Stimulated activated effector memory CD8-positive, alpha-beta T cell treated with anti-CD3 and anti-CD28 coated beads, Interleukin-12 subunit alpha, Interleukin-12 subunit beta, amount 100 ng/mL, for 72 hours (primary cell): ENCODE results near the gene BHMT2.

Experiments used
- ATAC-seq: fragments of 150-1000 bp; cut with Tn5 transposase; 2 replicates; pipeline ENCODE4 v1.10.0; 2021
- DNase-seq, 2 donors: peaks; one replicate each; pipeline ENCODE4 v3.0.0; 2021 to 2022; ENCODE audit warnings: low spot score in 2 of 2
- H3K27ac Mint-ChIP-seq: one replicate; pipeline ENCODE4 v1.8.0; 2022; ENCODE audit warnings: mild to moderate bottlenecking, mixed read lengths
- H3K36me3 Mint-ChIP-seq: one replicate; pipeline ENCODE4 v1.8.0; 2022; ENCODE audit warnings: mild to moderate bottlenecking, mixed read lengths
- H3K4me1 Mint-ChIP-seq: one replicate; pipeline ENCODE4 v1.8.0; 2022; ENCODE audit warnings: mixed read lengths
- H3K4me3 Mint-ChIP-seq: one replicate; pipeline ENCODE4 v1.8.0; 2022; ENCODE audit warnings: mild to moderate bottlenecking, mixed read lengths
- H3K9me3 Mint-ChIP-seq: one replicate; pipeline ENCODE4 v1.8.0; 2022; ENCODE audit warnings: mixed read lengths

BHMT2 gene

GRCh38 chr5:79047199-79047598, 22.4 kb upstream of the BHMT2 start:
- DNase-seq (no peak), ATAC-seq (no peak)
- Mint-ChIP-seq H3K36me3 (no peaks in the 10 kb centered on the region), H3K4me1 (no peaks in the 10 kb centered on the region), H3K4me3 (no peak overlapping the region), H3K9me3 (no peaks in the 10 kb centered on the region), H3K27ac (no peak overlapping the region)

DNA sequence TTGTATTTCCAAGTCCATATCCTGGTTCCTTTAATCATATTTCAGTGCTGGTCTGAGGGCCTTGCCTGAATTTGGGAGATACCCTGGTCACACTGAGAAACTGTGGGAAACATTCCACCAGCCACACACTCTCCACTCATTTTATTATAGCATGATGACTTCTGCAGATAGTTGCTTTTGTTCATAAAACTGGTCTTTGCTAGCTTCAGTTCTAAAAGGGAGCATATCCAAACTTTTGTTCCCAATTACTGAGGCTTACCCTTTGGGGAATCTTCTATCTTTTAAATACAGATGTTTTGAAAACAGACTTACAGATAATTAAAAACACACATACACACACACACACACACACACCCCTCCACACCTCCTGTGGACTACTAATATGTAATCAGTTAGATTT, 21.1 kb upstream of the BHMT2 start:
- Mint-ChIP-seq H3K4me1 (no peaks in the 10 kb centered on the region), H3K36me3 (no peaks in the 10 kb centered on the region), H3K27ac (no peak overlapping the region), H3K9me3 (no peaks in the 10 kb centered on the region), H3K4me3 (no peak overlapping the region)
- ATAC-seq, result no peak
- no peak for DNase-seq

DNA sequence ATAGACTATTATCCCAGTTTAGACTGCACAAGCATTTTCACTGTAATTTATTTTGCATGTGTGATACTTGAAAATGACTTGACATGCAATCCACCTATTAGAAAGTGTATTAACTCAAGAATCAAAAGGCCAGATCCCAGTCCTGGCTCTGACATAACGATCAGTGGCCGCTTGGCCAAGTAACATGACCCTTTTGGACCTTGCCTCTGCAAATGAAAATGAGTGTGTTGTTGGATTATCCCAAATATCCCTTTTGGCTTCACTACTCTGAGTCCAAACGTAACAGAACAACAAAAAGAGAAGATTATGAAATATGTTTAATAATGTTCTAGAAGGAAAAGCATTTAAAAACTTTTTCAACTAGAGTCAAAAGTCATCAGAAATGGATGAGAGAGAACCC, 19.1 kb upstream of the BHMT2 start:
- ATAC-seq (no peak), DNase-seq (no peak)

DNA sequence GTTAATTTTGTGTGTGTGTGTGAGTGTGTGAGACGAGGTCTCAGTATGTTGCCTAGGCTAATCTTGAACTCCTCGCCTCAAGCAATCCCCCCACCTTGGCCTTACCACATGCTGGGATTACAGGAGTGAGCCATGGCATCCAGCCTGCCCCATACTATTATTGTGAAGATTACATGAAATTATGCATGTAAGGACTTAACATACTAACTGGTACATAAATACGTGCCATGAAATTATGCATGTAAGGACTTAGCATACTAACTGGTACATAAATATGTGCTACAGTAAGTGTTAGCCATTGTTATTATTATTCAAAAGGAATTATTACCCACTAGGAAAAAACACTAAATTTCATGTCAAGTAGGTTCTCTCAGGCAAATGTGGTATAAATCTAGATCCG, 16.2 kb upstream of the BHMT2 start:
- H3K4me3 Mint-ChIP-seq, result no peak overlapping the region
- DNase-seq (no peak), ATAC-seq (no peak)
- H3K4me1 Mint-ChIP-seq, result no peaks in the 10 kb centered on the region
- no peak overlapping the region for H3K27ac Mint-ChIP-seq
- H3K36me3 Mint-ChIP-seq, result no peaks in the 10 kb centered on the region
- H3K9me3 Mint-ChIP-seq, result no peaks in the 10 kb centered on the region

More for the DNA sequence above, 19.1 kb upstream of the BHMT2 start:
- Mint-ChIP-seq H3K4me1 (no peaks in the 10 kb centered on the region), H3K27ac (no peak overlapping the region), H3K4me3 (no peak overlapping the region), H3K9me3 (no peaks in the 10 kb centered on the region), H3K36me3 (no peaks in the 10 kb centered on the region)

DNA sequence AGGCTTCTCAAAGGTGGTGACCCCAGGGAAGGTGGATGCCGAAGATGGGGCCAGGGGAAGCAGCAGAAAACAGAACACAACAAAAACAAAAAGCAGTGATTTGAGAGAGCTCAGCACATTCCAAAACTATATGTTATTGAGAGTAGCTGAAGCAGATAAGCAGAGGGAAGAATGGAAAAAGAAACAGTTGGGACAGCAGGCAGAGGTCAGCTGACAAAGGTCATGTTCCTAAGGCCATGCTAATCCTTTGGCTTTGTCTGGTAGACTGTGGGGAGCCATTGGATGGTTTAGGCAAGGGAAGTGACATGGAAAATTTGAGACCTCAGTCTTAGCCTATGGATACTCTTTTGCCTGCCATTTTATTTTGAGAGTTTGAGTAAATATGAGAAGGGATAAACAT, 14.6 kb upstream of the BHMT2 start:
- Mint-ChIP-seq H3K4me1 (no peaks in the 10 kb centered on the region), H3K36me3 (no peaks in the 10 kb centered on the region), H3K27ac (no peak overlapping the region), H3K4me3 (no peak overlapping the region), H3K9me3 (no peaks in the 10 kb centered on the region)
- ATAC-seq (no peak), DNase-seq (no peak)

- H3K4me1 Mint-ChIP-seq, result no peaks in the 10 kb centered on the region
- DNase-seq (no peak), ATAC-seq (no peak)
- H3K36me3 Mint-ChIP-seq, result no peaks in the 10 kb centered on the region
- no peak overlapping the region for H3K27ac Mint-ChIP-seq
- H3K4me3 Mint-ChIP-seq, result no peak overlapping the region
- H3K9me3 Mint-ChIP-seq, result no peaks in the 10 kb centered on the region
Observed at GRCh38 chr5:79056847-79057246, 12.7 kb upstream of the BHMT2 start.

DNA sequence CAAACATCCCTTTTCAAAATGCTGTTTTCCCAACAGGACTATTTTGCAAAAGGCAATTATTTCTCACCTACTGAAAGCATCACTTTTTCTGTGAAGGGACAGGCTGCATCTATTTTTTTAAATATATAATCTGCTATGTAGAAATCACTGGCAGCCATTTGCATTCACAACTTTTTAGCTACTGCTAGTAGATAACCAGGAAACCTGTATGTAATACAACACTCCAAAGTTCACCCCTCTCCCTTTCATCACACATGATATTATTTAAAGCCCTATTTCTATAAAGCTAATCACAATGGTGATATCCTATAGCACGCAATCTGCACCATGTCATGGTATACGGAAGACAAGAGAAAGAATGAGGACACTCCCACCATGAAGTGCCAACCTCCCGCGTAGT, 9.9 kb upstream of the BHMT2 start:
- H3K36me3 Mint-ChIP-seq, result no peaks in the 10 kb centered on the region
- H3K9me3 Mint-ChIP-seq, result no peaks in the 10 kb centered on the region
- DNase-seq (no peak), ATAC-seq (no peak)
- no peak overlapping the region for H3K4me3 Mint-ChIP-seq
- H3K27ac Mint-ChIP-seq, result no peak overlapping the region
- no peaks in the 10 kb centered on the region for H3K4me1 Mint-ChIP-seq

GRCh38 chr5:79062436-79062835, 7.1 kb upstream of the BHMT2 start:
- H3K9me3 Mint-ChIP-seq, result no peaks in the 10 kb centered on the region
- no peak for DNase-seq

DNA sequence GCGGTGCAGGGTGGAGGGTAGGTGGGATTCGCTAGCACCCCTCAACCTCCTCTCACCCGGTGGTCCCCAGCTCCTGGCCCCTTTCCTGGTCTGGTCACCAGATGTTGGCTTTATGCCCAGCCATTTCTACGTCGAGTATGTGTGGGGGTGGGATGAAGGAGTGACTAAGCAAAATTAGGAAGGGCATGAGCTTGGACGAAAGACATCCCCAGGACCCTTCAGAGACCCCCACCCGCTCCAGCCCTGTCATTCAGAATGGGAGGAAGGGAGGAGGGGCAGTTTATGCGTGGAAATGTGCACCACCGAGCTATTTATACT, 742 bp downstream of the BHMT2 start:
- no peak overlapping the region for H3K27ac Mint-ChIP-seq
- H3K4me3 Mint-ChIP-seq, result no peak overlapping the region
- no peak for DNase-seq
- no peaks in the 10 kb centered on the region for H3K9me3 Mint-ChIP-seq
- no peaks in the 10 kb centered on the region for H3K36me3 Mint-ChIP-seq
- no peak for ATAC-seq
- H3K4me1 Mint-ChIP-seq, result no peaks in the 10 kb centered on the region

More at GRCh38 chr5:79062436-79062835, 7.1 kb upstream of the BHMT2 start:
- no peak overlapping the region for H3K27ac Mint-ChIP-seq
- ATAC-seq, result no peak
- no peaks in the 10 kb centered on the region for H3K36me3 Mint-ChIP-seq
- no peaks in the 10 kb centered on the region for H3K4me1 Mint-ChIP-seq
- no peak overlapping the region for H3K4me3 Mint-ChIP-seq

DNA sequence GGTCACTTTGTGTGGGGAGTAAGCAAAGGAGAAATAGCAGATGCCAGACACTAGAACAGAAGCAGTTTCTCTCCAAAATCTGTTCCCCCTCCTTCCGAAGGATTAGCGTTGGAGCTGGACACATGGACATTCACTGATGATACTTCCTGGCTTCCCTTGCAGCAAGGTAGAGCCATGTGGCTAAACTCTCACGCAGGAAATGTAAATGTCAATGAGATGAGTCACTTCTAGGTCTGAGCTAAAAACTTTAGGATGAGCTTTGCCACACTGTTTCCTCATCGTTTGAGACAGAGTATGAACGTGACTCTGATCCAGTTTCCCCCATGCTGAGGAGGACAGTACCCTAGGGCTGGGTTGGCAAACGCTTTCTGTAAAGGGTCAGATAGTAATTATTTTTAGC, 5.1 kb downstream of the BHMT2 start:
- H3K4me3 Mint-ChIP-seq, result no peak overlapping the region
- H3K27ac Mint-ChIP-seq, result no peak overlapping the region
- H3K4me1 Mint-ChIP-seq, result peaks cover 7% of the 10 kb centered on the region
- H3K36me3 Mint-ChIP-seq, result no peaks in the 10 kb centered on the region
- no peak for DNase-seq
- ATAC-seq, result peak; percentile 51
- H3K9me3 Mint-ChIP-seq, result no peaks in the 10 kb centered on the region

DNA sequence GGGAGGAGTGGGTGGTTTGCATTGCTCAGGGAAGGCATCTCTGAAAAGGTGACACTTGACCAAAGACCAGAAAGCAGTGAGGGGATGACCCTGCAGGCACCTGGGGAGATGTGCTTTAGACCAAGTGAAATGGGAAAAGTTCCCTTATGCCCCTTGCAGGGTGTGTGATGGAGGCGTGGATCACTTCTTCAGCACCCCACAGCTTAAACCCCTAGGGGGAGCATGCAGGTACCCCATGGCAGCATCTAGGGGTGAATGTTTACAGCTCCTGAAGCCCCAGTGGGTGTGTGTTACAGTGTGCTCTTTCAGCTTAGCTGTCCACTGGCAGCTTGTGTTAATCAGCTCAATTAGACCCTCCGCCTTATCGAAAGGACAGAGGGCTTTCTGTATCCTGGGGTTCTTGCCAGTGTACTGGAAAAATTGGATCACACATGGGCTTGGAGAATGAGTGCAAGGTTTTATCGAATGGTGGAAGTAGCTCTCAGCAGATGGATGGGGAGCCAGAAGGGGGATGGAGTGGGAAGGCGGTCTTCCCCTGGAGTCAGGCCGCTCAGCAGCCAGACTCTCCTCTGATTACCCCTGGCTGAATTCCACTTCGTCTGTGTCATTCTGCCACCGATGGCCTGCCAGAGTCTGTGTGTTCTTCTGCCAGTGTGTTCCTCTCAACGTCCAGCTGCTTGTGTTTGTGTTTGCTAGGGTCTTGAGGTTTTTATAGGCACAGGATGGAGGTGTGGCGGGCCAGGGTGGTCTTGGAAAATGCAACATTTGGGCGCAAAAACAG, 6.3 kb downstream of the BHMT2 start:
- no peak for DNase-seq
- Mint-ChIP-seq H3K9me3 (no peaks in the 10 kb centered on the region), H3K4me3 (no peak overlapping the region), H3K36me3 (no peaks in the 10 kb centered on the region), H3K4me1 (peaks cover 7% of the 10 kb centered on the region), H3K27ac (no peak overlapping the region)
- no peak for ATAC-seq

- Mint-ChIP-seq H3K27ac (no peak overlapping the region), H3K9me3 (no peaks in the 10 kb centered on the region), H3K36me3 (no peaks in the 10 kb centered on the region), H3K4me3 (no peak overlapping the region), H3K4me1 (peaks cover 7% of the 10 kb centered on the region)
- no peak for DNase-seq
- no peak for ATAC-seq
Observed at GRCh38 chr5:79076819-79077218, 7.3 kb downstream of the BHMT2 start.

GRCh38 chr5:79077680-79078365, 8.3 kb downstream of the BHMT2 start:
- DNase-seq, result no peak
- Mint-ChIP-seq H3K4me1 (peaks cover 7% of the 10 kb centered on the region), H3K4me3 (no peak overlapping the region), H3K27ac (peak overlapping the region; percentile 8), H3K9me3 (no peaks in the 10 kb centered on the region), H3K36me3 (no peaks in the 10 kb centered on the region)
- ATAC-seq, result peak; percentile 29

- ATAC-seq (no peak), DNase-seq (no peak)
- H3K36me3 Mint-ChIP-seq, result no peaks in the 10 kb centered on the region
- H3K4me1 Mint-ChIP-seq, result peaks cover 7% of the 10 kb centered on the region
- no peak overlapping the region for H3K27ac Mint-ChIP-seq
- H3K9me3 Mint-ChIP-seq, result no peaks in the 10 kb centered on the region
- H3K4me3 Mint-ChIP-seq, result no peak overlapping the region
Observed at GRCh38 chr5:79080804-79081203, 11.2 kb downstream of the BHMT2 start.

- H3K4me1 Mint-ChIP-seq, result peaks cover 7% of the 10 kb centered on the region
- ATAC-seq (no peak), DNase-seq (no peak)
- no peak overlapping the region for H3K27ac Mint-ChIP-seq
- H3K9me3 Mint-ChIP-seq, result no peaks in the 10 kb centered on the region
- H3K4me3 Mint-ChIP-seq, result no peak overlapping the region
- H3K36me3 Mint-ChIP-seq, result no peaks in the 10 kb centered on the region
Observed at GRCh38 chr5:79081779-79082178, 12.2 kb downstream of the BHMT2 start.

DNA sequence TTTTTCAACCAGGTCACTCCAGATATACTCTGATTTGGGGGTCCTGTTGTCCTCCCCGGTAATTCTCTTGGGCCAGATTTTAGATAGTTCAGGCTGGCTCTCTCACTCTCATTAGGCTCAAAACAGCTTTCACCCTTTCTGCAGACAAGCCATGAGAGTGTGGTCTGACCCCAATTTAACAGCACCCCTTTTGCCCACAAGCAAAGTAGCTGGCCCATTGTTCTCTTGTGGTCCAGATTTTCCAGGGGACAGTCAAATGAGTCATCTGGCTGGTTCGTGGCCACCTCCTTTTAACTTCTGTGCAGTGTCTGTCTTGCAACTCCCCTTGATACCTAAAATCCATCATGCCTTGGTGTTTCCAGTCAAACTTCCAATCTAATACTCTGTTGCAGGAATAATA, 16.5 kb downstream of the BHMT2 start:
- Mint-ChIP-seq H3K27ac (no peak overlapping the region), H3K9me3 (no peaks in the 10 kb centered on the region), H3K4me3 (no peak overlapping the region), H3K36me3 (no peaks in the 10 kb centered on the region), H3K4me1 (no peaks in the 10 kb centered on the region)
- ATAC-seq, result no peak
- DNase-seq, result no peak
